NCI-H226 (cell line): ENCODE data around the gene EML4.
"Not testable (repeated sequence)": the region's sequence is repeated elsewhere in the genome, so short reads cannot be mapped to it uniquely, and the experiment has no call there.

ENCODE experiments used
- DNase-seq: peaks from one replicate; pipeline ENCODE4 v3.0.0-alpha.2; 2015

Gene EML4

GRCh38 chr2:42337356-42337820 is 168.2 kb downstream of the EML4 start:
- DNase-seq, result no peak

GRCh38 chr2:42337846-42338566 is 168.9 kb downstream of the EML4 start:
- DNase-seq, result no peak

- DNase-seq, result no peak
Observed at GRCh38 chr2:42338567-42339190, 169.5 kb downstream of the EML4 start.

- DNase-seq, result no peak
Observed at GRCh38 chr2:42339191-42339912, 170.2 kb downstream of the EML4 start.

- no peak for DNase-seq
Observed at GRCh38 chr2:42340045-42340937, 171.1 kb downstream of the EML4 start.

- no peak for DNase-seq
Observed at GRCh38 chr2:42340938-42341636, 171.9 kb downstream of the EML4 start.

GRCh38 chr2:42342061-42342794 is 173.1 kb downstream of the EML4 start:
- peak; percentile 45 for DNase-seq

GRCh38 chr2:42342795-42343241 is 173.7 kb downstream of the EML4 start:
- no peak for DNase-seq

GRCh38 chr2:42345986-42346385 is 176.8 kb downstream of the EML4 start:
- DNase-seq, result no peak

GRCh38 chr2:42346856-42347255 is 177.7 kb downstream of the EML4 start:
- DNase-seq, result not testable (repeated sequence)

GRCh38 chr2:42347518-42347917 is 178.4 kb downstream of the EML4 start:
- not testable (repeated sequence) for DNase-seq

GRCh38 chr2:42348113-42348805 is 179.1 kb downstream of the EML4 start:
- no peak for DNase-seq

GRCh38 chr2:42350434-42351063 is 181.4 kb downstream of the EML4 start:
- no peak for DNase-seq

GRCh38 chr2:42351864-42352263 is 182.7 kb downstream of the EML4 start:
- no peak for DNase-seq

- no peak for DNase-seq
Observed at GRCh38 chr2:42353792-42354429, 184.8 kb downstream of the EML4 start.

GRCh38 chr2:42359304-42359964 is 190.3 kb downstream of the EML4 start:
- no peak for DNase-seq

- no peak for DNase-seq
Observed at GRCh38 chr2:42359965-42360483, 190.9 kb downstream of the EML4 start.

- DNase-seq, result no peak
Observed at GRCh38 chr2:42360493-42360889, 191.3 kb downstream of the EML4 start.
